ENCODE measurements around the gene CDKAL1. TPM values are rescaled to one million over a fixed set of nuclear protein-coding genes. Genes with fewer than 3 reads are reported as not detected.

Gene CDKAL1
- total RNA-seq, 8 experiments from 2014 or later: 16.1 to 25.2 (median 20.2) TPM

- WGBS, 10 experiments: 33 to 100% (median 66%) methylated on average over 1 to 2 of the region's 2 CpGs
- Histone ChIP-seq H3K27ac (no peak overlapping the region), H3K4me1 (replicated peaks in 1 of 2) (peaks cover 8 to 9% of the 10 kb centered on the region in 2 donors), H3K4me3 (no peak overlapping the region)
- ATAC-seq (replicated peaks in 6 of 8): no peak
- in situ Hi-C loops (cut with MboI; ENCODE audit: low pct_unique_long_range_greater_than_20kb in 2 of 9, low sequenced_read_pairs in 9 of 9, unreplicated experiment in 9 of 9): no loop called here
Measured at GRCh38 chr6:21164768-21165326, 630.6 kb downstream of the CDKAL1 start.

DNA sequence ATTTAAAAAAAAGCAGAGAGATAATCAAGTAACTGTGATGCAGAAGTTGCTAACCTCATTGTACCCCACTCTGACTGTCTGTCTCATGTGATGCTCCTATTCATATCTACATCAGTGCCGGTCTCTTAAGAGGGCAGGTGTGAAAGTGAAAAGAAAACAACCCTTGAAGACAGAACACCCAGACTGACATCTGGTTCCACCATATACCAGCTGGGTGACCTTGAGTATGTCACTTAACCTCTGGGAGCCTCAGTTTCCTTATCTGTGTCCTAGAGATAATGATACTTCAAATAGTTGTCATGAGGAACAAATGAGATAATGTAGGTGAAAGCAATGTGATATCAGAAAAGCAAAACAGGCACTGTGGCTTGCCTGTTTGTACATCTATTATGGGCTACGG lies 632.5 kb downstream of the CDKAL1 start:
- no peak overlapping the region for H3K4me3 ChIP-seq
- 83 to 100% (median 100%) methylated on average over 1 to 2 of the region's 2 CpGs; no CpG with 5 or more reads in 1 of the 10 experiments for WGBS, 10 experiments
- ATAC-seq (replicated peaks in 6 of 8): no peak
- in situ Hi-C loops (cut with MboI; ENCODE audit: low pct_unique_long_range_greater_than_20kb in 2 of 9, low sequenced_read_pairs in 9 of 9, unreplicated experiment in 9 of 9): no loop called here
- no peak overlapping the region for H3K27ac ChIP-seq
- H3K4me1 ChIP-seq (replicated peaks in 1 of 2): peaks cover 6 to 9% of the 10 kb centered on the region in 2 donors

- 60 to 93% (median 85%) methylated on average over 1 to 6 of the region's 6 CpGs for WGBS, 10 experiments
- in situ Hi-C loops (cut with MboI; ENCODE audit: low pct_unique_long_range_greater_than_20kb in 2 of 9, low sequenced_read_pairs in 9 of 9, unreplicated experiment in 9 of 9): no loop called here
- Histone ChIP-seq H3K4me3 (no peak overlapping the region), H3K4me1 (replicated peaks in 1 of 2) (peaks cover 4 to 9% of the 10 kb centered on the region in 2 donors), H3K27ac (no peak overlapping the region)
- ATAC-seq (replicated peaks in 6 of 8): no peak
Measured at GRCh38 chr6:21167790-21168189, 633.5 kb downstream of the CDKAL1 start.

DNA sequence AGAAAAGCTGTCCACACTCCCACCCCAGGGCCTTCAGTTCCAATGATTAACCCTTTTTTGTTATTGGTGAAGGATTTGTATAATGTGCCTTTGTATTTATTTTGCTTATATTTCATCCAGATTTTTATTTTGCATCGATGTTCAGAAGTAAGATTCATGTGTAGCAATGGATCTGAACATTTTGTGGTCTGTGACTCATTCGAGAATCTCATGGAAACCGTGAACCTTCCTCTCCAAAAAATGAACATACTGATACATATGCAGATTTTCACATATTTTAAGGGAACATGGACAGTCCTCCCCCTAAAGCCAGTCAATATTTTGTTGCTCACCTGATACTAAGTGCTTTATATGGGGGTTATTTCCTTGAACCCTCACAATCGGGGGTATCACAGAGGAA lies 637.5 kb downstream of the CDKAL1 start:
- 57 to 100% (median 87%) methylated on average over 1 to 4 of the region's 4 CpGs for WGBS, 10 experiments
- no peak for ATAC-seq (replicated peaks in 6 of 8)
- in situ Hi-C loops (cut with MboI; ENCODE audit: low pct_unique_long_range_greater_than_20kb in 2 of 9, low sequenced_read_pairs in 9 of 9, unreplicated experiment in 9 of 9): no loop called here
- Histone ChIP-seq H3K4me3 (no peak overlapping the region), H3K27ac (no peak overlapping the region), H3K4me1 (replicated peaks in 1 of 2) (peaks cover 0 to 4% of the 10 kb centered on the region in 2 donors)

GRCh38 chr6:21173031-21173430 lies 638.8 kb downstream of the CDKAL1 start:
- 80 to 100% (median 93%) methylated on average over 1 to 2 of the region's 2 CpGs; no CpG with 5 or more reads in 1 of the 10 experiments for WGBS, 10 experiments
- in situ Hi-C loops (cut with MboI; ENCODE audit: low pct_unique_long_range_greater_than_20kb in 2 of 9, low sequenced_read_pairs in 9 of 9, unreplicated experiment in 9 of 9): no loop called here
- no peak for ATAC-seq (replicated peaks in 6 of 8)
- peaks cover 0 to under 1% of the 10 kb centered on the region in 2 donors for H3K4me1 ChIP-seq (replicated peaks in 1 of 2)
- H3K4me3 ChIP-seq: no peak overlapping the region
- H3K27ac ChIP-seq: no peak overlapping the region

DNA sequence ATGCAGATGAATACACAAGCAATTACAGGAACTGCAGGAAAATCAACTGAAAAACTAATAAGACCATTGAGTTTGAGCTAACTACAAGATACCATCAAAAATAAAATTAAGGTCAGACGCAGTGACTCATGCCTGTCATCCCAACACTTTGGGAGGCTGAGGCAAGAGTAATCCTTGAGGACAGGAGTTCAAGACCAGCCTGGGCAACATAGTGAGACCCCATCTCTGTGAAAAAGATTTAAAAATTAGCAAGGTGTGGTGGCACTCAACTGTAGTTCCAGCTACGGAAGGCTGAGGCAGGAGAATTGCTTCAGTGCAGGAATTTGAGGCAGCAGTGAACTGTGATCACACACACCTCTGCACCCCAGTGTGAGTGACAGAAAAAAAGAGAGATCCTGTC lies 639.4 kb downstream of the CDKAL1 start:
- in situ Hi-C loops (cut with MboI; ENCODE audit: low pct_unique_long_range_greater_than_20kb in 2 of 9, low sequenced_read_pairs in 9 of 9, unreplicated experiment in 9 of 9): no loop called here
- Histone ChIP-seq H3K4me1 (replicated peaks in 1 of 2) (no peaks in the 10 kb centered on the region), H3K4me3 (no peak overlapping the region), H3K27ac (no peak overlapping the region)
- no peak for ATAC-seq (replicated peaks in 6 of 8)
- 81 to 100% (median 92%) methylated on average over 1 to 2 of the region's 2 CpGs; no CpG with 5 or more reads in 1 of the 10 experiments for WGBS, 10 experiments

- Histone ChIP-seq H3K4me3 (no peak overlapping the region), H3K27ac (no peak overlapping the region), H3K4me1 (replicated peaks in 1 of 2) (no peaks in the 10 kb centered on the region)
- WGBS, 10 experiments: 82 to 100% (median 96%) methylated on average over 1 to 4 of the region's 4 CpGs; no CpG with 5 or more reads in 1 of the 10 experiments
- in situ Hi-C loops (cut with MboI; ENCODE audit: low pct_unique_long_range_greater_than_20kb in 2 of 9, low sequenced_read_pairs in 9 of 9, unreplicated experiment in 9 of 9): no loop called here
- no peak for ATAC-seq (replicated peaks in 6 of 8)
Measured at GRCh38 chr6:21176197-21176596, 641.9 kb downstream of the CDKAL1 start.

GRCh38 chr6:21180155-21180554 lies 645.9 kb downstream of the CDKAL1 start:
- WGBS, 10 experiments: 83 to 100% (median 100%) methylated on average over 1 of the region's 1 CpG; no CpG with 5 or more reads in 1 of the 10 experiments
- no peak for ATAC-seq (replicated peaks in 6 of 8)
- Histone ChIP-seq H3K4me3 (no peak overlapping the region), H3K27ac (no peak overlapping the region), H3K4me1 (replicated peaks in 1 of 2) (peaks cover 9 to 28% of the 10 kb centered on the region in 2 donors)
- in situ Hi-C loops (cut with MboI; ENCODE audit: low pct_unique_long_range_greater_than_20kb in 2 of 9, low sequenced_read_pairs in 9 of 9, unreplicated experiment in 9 of 9): no loop called here

DNA sequence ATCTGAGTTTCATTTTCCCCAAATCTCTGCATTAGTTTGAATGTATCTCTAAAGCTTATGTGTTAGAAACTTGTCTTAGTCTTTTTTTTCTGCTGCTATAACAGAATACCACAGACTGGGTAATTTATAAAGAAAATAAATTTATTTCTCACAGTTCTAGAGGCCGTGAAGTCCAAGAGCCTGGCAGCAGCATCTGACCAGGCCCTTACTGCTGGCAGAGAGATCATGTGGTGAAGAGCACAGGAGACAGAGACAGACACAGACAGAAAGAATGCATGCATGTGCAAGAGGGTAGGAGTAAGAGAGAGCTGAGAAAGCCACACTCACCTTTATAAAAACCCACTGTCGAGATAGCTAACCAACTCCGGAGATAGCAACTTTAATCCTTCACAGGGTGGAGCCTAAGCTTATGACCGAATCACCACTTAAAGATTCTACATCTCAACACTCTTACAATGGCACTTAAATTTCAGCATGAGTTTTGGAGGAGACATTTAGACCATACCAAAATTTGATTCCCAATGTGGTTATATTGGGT lies 646.6 kb downstream of the CDKAL1 start:
- in situ Hi-C loops (cut with MboI; ENCODE audit: low pct_unique_long_range_greater_than_20kb in 2 of 9, low sequenced_read_pairs in 9 of 9, unreplicated experiment in 9 of 9): no loop called here
- H3K4me1 ChIP-seq (replicated peaks in 1 of 2): peaks cover 15 to 35% of the 10 kb centered on the region in 2 donors
- ATAC-seq (replicated peaks in 6 of 8): no peak
- WGBS, 10 experiments: 84 to 100% (median 97%) methylated on average over 2 to 4 of the region's 4 CpGs; no CpG with 5 or more reads in 3 of the 10 experiments
- no peak overlapping the region for H3K4me3 ChIP-seq
- no peak overlapping the region for H3K27ac ChIP-seq

DNA sequence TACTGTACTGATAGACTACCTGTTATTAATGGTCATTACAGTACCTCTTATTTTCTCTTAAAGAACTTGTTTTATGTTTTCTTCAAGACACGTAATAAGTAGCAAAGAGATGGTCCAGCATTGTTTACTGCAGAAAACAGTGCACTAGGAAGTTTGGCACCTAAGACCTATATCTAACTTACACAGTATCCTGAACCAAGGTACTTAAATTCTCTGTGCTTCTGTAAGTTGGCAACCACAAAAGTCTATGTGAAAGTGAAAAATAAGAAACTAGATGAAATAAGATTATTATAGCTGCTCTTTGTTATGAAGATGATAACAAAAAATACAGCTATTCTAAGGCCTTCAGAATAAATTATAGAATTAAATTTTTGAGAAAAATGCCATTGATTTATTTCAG lies 647.6 kb downstream of the CDKAL1 start:
- in situ Hi-C loops (cut with MboI; ENCODE audit: low pct_unique_long_range_greater_than_20kb in 2 of 9, low sequenced_read_pairs in 9 of 9, unreplicated experiment in 9 of 9): no loop called here
- Histone ChIP-seq H3K4me1 (replicated peaks in 1 of 2) (peaks cover 21 to 45% of the 10 kb centered on the region in 2 donors), H3K27ac (no peak overlapping the region), H3K4me3 (no peak overlapping the region)
- 73 to 100% (median 100%) methylated on average over 1 of the region's 1 CpG for WGBS, 10 experiments
- no peak for ATAC-seq (replicated peaks in 6 of 8)

DNA sequence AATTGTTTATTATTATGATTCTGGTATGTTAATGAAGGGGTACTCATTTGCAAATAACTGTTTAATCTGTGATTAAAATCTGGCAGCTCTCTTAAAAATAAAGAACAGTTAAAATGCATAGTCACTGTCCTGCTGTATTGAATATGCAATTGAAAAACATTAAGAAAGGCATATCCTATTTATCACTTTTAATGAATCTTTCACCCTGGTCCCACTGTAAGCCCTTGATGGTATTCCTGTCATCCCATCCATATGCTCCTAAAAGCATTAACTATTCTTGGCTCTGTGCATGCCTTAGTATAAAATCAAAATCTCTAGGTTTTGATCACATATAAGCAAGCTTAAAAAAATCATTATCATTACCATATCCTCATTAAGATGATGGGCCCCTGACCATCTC lies 648.3 kb downstream of the CDKAL1 start:
- peak in 4 of 8 experiments; percentile 19 to 95 (median 42) for ATAC-seq (replicated peaks in 6 of 8)
- peaks cover 21 to 50% of the 10 kb centered on the region in 2 donors for H3K4me1 ChIP-seq (replicated peaks in 1 of 2)
- no peak overlapping the region for H3K27ac ChIP-seq
- no peak overlapping the region for H3K4me3 ChIP-seq
- in situ Hi-C loops (cut with MboI; ENCODE audit: low pct_unique_long_range_greater_than_20kb in 2 of 9, low sequenced_read_pairs in 9 of 9, unreplicated experiment in 9 of 9): no loop called here

DNA sequence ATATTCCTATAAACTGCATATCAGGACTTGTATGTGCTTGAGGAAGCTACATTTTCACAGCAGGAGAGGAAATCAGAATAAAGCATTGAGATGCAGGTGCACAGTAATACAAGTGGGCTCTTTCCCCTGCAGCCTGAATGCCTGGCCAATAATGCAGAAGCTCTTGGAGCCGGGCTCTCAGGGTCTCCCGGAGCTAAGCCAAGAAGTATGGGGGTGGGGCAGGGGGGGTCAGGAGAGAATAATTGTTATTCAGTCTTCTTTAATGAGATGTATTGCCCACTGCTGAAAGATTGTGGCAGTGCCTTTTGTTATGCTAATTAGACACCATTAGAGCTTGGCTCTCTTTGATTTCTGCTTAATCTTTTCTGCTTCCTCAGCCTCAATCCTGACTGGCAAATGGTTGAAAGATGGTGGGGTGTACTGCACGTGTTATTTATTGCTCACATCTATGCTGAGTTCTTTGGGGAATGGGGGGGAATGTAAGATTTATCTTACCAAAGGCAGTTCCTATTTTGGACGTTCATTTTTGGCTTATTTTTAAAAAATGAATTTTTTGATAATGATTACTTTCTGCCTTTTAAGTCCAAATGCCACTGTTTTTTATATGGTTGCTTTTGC lies 651.7 kb downstream of the CDKAL1 start:
- WGBS, 10 experiments: 0 to 69% (median 4%) methylated on average over 1 to 4 of the region's 4 CpGs; no CpG with 5 or more reads in 2 of the 10 experiments

GRCh38 chr6:21186479-21187055 lies 652.3 kb downstream of the CDKAL1 start:
- Histone ChIP-seq H3K4me3 (no peak overlapping the region), H3K4me1 (replicated peaks in 1 of 2) (peaks cover 31 to 76% of the 10 kb centered on the region in 2 donors), H3K27ac (no peak overlapping the region)
- in situ Hi-C loops (cut with MboI; ENCODE audit: low pct_unique_long_range_greater_than_20kb in 2 of 9, low sequenced_read_pairs in 9 of 9, unreplicated experiment in 9 of 9): no loop called here
- WGBS, 10 experiments: 42 to 51% (median 50%) methylated on average over 2 of the region's 2 CpGs; no CpG with 5 or more reads in 2 of the 10 experiments
- ATAC-seq (replicated peaks in 6 of 8): peak in 3 of 8 experiments; percentile 3 to 9 (median 3)

More for the DNA sequence above, 651.7 kb downstream of the CDKAL1 start:
- H3K4me1 ChIP-seq (replicated peaks in 1 of 2): peaks cover 25 to 70% of the 10 kb centered on the region in 2 donors
- no peak overlapping the region for H3K4me3 ChIP-seq
- ATAC-seq (replicated peaks in 6 of 8): peak in 5 of 8 experiments; percentile 87 to 93 (median 89)
- no peak overlapping the region for H3K27ac ChIP-seq
- in situ Hi-C loops (cut with MboI; ENCODE audit: low pct_unique_long_range_greater_than_20kb in 2 of 9, low sequenced_read_pairs in 9 of 9, unreplicated experiment in 9 of 9): no loop called here

All from motor neuron (in vitro differentiated cells).